ENCODE measurements around the gene NUP205.
A peak's percentile ranks its signal among the peaks of the same experiment; 100 is the strongest.

DNA sequence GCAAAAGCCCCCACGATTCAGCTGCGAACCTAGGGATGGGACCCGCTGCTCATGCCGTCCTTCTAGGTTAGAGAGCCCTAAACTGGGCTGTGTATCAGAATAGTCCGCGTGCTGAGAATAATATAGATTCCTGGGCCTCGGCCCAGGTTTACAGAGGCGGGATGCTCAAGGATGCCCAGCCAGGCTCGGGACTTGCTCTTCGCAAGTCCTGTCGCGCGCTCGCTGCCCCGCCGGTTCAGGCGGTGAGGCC lies 104.3 kb downstream of the NUP205 start:
- no peak for TF ChIP-seq POLR2A (IDR thresholded peaks at IDR 0.05)
- TF ChIP-seq, protein P1, sequence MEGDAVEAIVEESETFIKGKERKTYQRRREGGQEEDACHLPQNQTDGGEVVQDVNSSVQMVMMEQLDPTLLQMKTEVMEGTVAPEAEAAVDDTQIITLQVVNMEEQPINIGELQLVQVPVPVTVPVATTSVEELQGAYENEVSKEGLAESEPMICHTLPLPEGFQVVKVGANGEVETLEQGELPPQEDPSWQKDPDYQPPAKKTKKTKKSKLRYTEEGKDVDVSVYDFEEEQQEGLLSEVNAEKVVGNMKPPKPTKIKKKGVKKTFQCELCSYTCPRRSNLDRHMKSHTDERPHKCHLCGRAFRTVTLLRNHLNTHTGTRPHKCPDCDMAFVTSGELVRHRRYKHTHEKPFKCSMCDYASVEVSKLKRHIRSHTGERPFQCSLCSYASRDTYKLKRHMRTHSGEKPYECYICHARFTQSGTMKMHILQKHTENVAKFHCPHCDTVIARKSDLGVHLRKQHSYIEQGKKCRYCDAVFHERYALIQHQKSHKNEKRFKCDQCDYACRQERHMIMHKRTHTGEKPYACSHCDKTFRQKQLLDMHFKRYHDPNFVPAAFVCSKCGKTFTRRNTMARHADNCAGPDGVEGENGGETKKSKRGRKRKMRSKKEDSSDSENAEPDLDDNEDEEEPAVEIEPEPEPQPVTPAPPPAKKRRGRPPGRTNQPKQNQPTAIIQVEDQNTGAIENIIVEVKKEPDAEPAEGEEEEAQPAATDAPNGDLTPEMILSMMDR (IDR thresholded peaks at IDR 0.05 in 8 of 11, conservative IDR thresholded peaks at IDR 0.05 in 3 of 11): peak in 2 of 11 experiments; percentile 95 to 96
